GM12892 (cell line): Measurements from ENCODE around the gene DNAAF5.

Experiments used
- POLR2A ChIP-seq: IDR thresholded peaks from 2 replicates; pipeline ENCODE4 v1.6.1; 2011; ENCODE audit warnings: low read depth, low read length, control low read depth
- POLR2AphosphoS5 ChIP-seq: IDR thresholded peaks from 2 replicates; pipeline ENCODE4 v1.6.1; 2011; ENCODE audit warnings: low read depth, low read length, control low read depth
- TAF1 ChIP-seq: IDR thresholded peaks from 2 replicates; pipeline ENCODE4 v1.6.1; 2011; ENCODE audit warnings: low read depth, mild to moderate bottlenecking, control low read depth, low read length, borderline replicate concordance

DNA sequence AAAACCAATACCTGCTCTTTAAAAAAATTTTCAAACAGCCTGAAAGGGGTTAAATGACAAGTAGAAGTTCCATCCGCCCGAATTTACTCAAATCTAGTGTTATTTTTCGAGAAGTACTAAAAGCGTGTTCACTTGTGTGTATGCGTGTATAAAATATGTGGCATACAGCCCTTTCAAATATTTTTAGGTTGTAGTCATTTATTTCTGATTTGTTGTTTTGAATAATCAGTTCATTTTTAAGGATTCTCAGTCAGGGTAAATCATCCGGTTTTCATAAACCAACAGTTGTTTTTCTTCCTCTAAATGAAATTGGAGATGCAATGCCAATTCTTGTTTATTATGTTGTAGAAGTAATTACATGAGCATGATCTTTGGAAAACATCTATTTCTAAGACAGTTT, 98.9 kb downstream of the DNAAF5 start:
- TF ChIP-seq POLR2A, result no peak
- no peak for TF ChIP-seq TAF1
- no peak for TF ChIP-seq POLR2AphosphoS5
